Mesendoderm (in vitro differentiated cells): ENCODE measurements around the gene TIMELESS.

Experiments used
- DNase-seq: peaks from one replicate; pipeline ENCODE4 v3.0.0; 2013
- H2AK5ac ChIP-seq: 2 replicates; pipeline ENCODE4 v1.6.1; 2013; ENCODE audit warnings: low read length, inconsistent platforms
- H2BK120ac ChIP-seq: 2 replicates; pipeline ENCODE4 v1.6.1; 2013; ENCODE audit warnings: low read depth, mild to moderate bottlenecking, low read length, moderate library complexity, mixed read lengths
- H2BK15ac ChIP-seq: replicated peaks from 2 replicates; pipeline ENCODE4 v1.6.1; 2013; ENCODE audit warnings: low read depth, mild to moderate bottlenecking, moderate library complexity
- H2BK5ac ChIP-seq: 2 replicates; pipeline ENCODE4 v1.6.1; 2013; ENCODE audit warnings: low read length, inconsistent platforms
- H3K18ac ChIP-seq: 2 replicates; pipeline ENCODE4 v1.6.1; 2013; ENCODE audit warnings: mild to moderate bottlenecking, low read length, mixed read lengths
- H3K23ac ChIP-seq: one replicate; pipeline ENCODE4 v1.6.1; 2013; ENCODE audit warnings: low read length
- H3K27ac ChIP-seq: 2 replicates; pipeline ENCODE4 v1.5.1; 2013; ENCODE audit warnings: low read depth, mild to moderate bottlenecking, inconsistent platforms, low read length, moderate library complexity
- H3K27me3 ChIP-seq: 2 replicates; pipeline ENCODE4 v1.6.1; 2013; ENCODE audit warnings: low read length, control low read depth, mild to moderate bottlenecking, inconsistent platforms; ENCODE audit not compliant: insufficient read depth, poor library complexity
- H3K36me3 ChIP-seq: 2 replicates; pipeline ENCODE4 v1.6.1; 2013; ENCODE audit warnings: low read length, inconsistent platforms; ENCODE audit not compliant: control insufficient read depth, insufficient read depth
- H3K4ac ChIP-seq: one replicate; pipeline ENCODE4 v1.6.1; 2013; ENCODE audit warnings: low read depth, mild to moderate bottlenecking, low read length, moderate library complexity
- H3K4me1 ChIP-seq: 2 replicates; pipeline ENCODE4 v1.6.1; 2013; ENCODE audit warnings: low read depth, low read length, inconsistent platforms; ENCODE audit not compliant: control insufficient read depth
- H3K4me2 ChIP-seq: 2 replicates; pipeline ENCODE4 v1.6.1; 2013; ENCODE audit warnings: low read length
- H3K4me3 ChIP-seq: 2 replicates; pipeline ENCODE4 v1.5.1; 2013; ENCODE audit warnings: mild to moderate bottlenecking, low read length
- H3K56ac ChIP-seq: one replicate; pipeline ENCODE4 v1.6.1; 2013; ENCODE audit warnings: low read length
- H3K79me1 ChIP-seq: 2 replicates; pipeline ENCODE4 v1.6.1; 2013; ENCODE audit warnings: low read length, inconsistent platforms
- H3K79me2 ChIP-seq: 2 replicates; pipeline ENCODE4 v1.6.1; 2013; ENCODE audit warnings: mild to moderate bottlenecking, low read length; ENCODE audit not compliant: control insufficient read depth, insufficient read depth
- H3K9ac ChIP-seq: 2 replicates; pipeline ENCODE4 v1.6.1; 2013; ENCODE audit warnings: low read length, inconsistent platforms
- H4K5ac ChIP-seq: one replicate; pipeline ENCODE4 v1.6.1; 2013; ENCODE audit warnings: low read length
- H4K8ac ChIP-seq: one replicate; pipeline ENCODE4 v1.6.1; 2013; ENCODE audit warnings: low read depth, mild to moderate bottlenecking, control low read depth, low read length, moderate library complexity
- WGBS: extraction: QIAGEN DNeasy Blood & Tissue Kit; methylation state at CpG from one replicate; pipeline ENCODE4 v1.1.7; 2013; ENCODE audit warnings: low lambda C conversion rate, missing lambda C conversion rate; ENCODE audit not compliant: insufficient coverage; ENCODE audit errors: extremely low coverage; 5-methylcytosine and 5-hydroxymethylcytosine counted together

Gene TIMELESS

DNA sequence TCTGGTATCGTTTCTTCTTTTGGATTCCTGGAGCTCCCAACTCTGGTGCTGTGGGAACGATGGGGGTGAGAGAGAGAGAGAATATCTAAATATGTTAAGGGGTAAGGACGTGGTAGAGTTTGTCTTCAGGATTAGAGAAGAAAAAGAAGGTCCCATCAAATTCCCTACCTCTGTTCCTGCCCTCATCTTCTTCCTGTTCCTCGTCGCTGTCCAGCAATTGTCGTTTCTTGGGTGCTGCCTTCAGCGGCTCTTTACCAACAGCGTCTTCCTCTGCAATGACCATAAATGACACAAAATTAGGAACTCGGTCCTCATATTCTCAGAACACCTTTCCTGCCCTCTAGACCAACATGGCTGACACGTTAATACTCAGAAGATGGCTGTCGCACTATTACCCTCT is 31.5 kb downstream of the TIMELESS start:
- H3K36me3 ChIP-seq, result peaks cover 22% of the 10 kb centered on the region

GRCh38 chr12:56414401-56414800 is 34.8 kb downstream of the TIMELESS start:
- Histone ChIP-seq H3K23ac (no peak overlapping the region), H3K9ac (no peak overlapping the region), H2BK120ac (no peak overlapping the region), H2AK5ac (no peak overlapping the region), H3K4ac (no peak overlapping the region), H3K18ac (no peak overlapping the region), H3K79me2 (no peaks in the 10 kb centered on the region), H2BK15ac (no peak overlapping the region), H3K4me2 (no peak overlapping the region), H3K56ac (no peak overlapping the region), H4K8ac (no peak overlapping the region), H3K27me3 (no peaks in the 10 kb centered on the region), H3K4me1 (no peaks in the 10 kb centered on the region), H4K5ac (no peak overlapping the region), H3K4me3 (no peak overlapping the region), H2BK5ac (no peak overlapping the region), H3K27ac (no peak overlapping the region), H3K36me3 (peaks cover 9% of the 10 kb centered on the region), H3K79me1 (no peaks in the 10 kb centered on the region)
- WGBS, result no CpG with 5 or more reads among the region's 3 CpGs
- no peak for DNase-seq

More for the DNA sequence above, 31.5 kb downstream of the TIMELESS start:
- Histone ChIP-seq H4K8ac (no peak overlapping the region), H2AK5ac (no peak overlapping the region), H3K4me3 (no peak overlapping the region), H3K4me2 (no peak overlapping the region), H4K5ac (no peak overlapping the region), H3K27ac (no peak overlapping the region), H2BK5ac (no peak overlapping the region), H3K27me3 (no peaks in the 10 kb centered on the region), H3K23ac (no peak overlapping the region), H3K18ac (no peak overlapping the region), H3K79me2 (no peaks in the 10 kb centered on the region), H3K4me1 (no peaks in the 10 kb centered on the region), H3K79me1 (no peaks in the 10 kb centered on the region), H3K4ac (no peak overlapping the region), H2BK120ac (no peak overlapping the region), H2BK15ac (no peak overlapping the region), H3K9ac (no peak overlapping the region), H3K56ac (no peak overlapping the region)
- WGBS, result no CpG with 5 or more reads among the region's 11 CpGs
- no peak for DNase-seq

GRCh38 chr12:56413392-56413791 is 35.8 kb downstream of the TIMELESS start:
- Histone ChIP-seq H3K23ac (no peak overlapping the region), H3K27ac (no peak overlapping the region), H2AK5ac (no peak overlapping the region), H3K4me1 (no peaks in the 10 kb centered on the region), H3K79me1 (no peaks in the 10 kb centered on the region), H2BK15ac (no peak overlapping the region), H3K4me3 (no peak overlapping the region), H3K4ac (no peak overlapping the region), H2BK120ac (no peak overlapping the region), H4K5ac (no peak overlapping the region), H3K4me2 (no peak overlapping the region), H2BK5ac (no peak overlapping the region), H3K9ac (no peak overlapping the region), H3K79me2 (no peaks in the 10 kb centered on the region), H3K18ac (no peak overlapping the region), H3K36me3 (peaks cover 7% of the 10 kb centered on the region), H3K27me3 (no peaks in the 10 kb centered on the region), H4K8ac (no peak overlapping the region), H3K56ac (no peak overlapping the region)
- WGBS, result no CpG with 5 or more reads among the region's 7 CpGs
- no peak for DNase-seq

DNA sequence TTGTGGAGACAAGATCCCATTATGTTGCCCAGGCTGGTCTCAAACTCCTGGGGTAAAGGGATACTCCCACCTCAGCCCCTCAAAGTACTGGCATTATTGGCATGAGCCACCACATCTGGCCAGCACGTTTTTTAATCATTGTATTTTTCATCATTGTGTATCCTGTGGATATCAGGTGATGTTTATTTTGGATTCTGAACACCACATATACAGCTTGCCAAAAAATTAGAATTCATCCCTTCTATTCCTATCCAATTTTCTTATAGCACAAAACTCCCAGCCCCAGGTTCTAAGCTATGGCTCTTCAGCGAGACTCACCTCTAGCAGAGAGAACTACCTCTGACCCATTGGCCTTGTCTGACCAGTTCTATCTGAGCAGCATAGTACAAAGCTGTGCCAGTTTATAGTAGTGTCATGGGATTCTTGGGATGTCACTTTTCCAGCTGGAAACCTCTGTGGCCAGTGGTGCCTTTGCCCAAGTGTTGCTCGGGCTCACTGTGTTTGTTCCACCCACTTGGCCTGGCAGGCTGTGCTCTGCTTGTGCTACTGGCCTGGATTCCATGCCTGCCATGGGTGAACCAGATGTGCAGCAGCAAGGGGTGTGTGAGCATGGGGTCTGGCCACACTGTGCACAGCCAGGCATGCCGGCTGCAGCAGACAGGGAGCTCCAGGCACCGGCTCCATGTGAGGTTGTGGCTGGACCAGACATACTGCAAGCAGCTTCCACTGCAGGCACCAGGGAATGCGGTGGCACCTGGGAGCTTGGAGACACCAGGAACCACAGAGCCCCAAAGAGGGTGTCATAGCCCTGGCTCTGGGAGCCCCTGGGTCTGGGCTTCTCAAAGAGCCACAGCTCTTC is 37.2 kb downstream of the TIMELESS start:
- no CpG with 5 or more reads among the region's 6 CpGs for WGBS
- no peak overlapping the region for H4K8ac ChIP-seq
- H3K79me2 ChIP-seq, result no peaks in the 10 kb centered on the region
- no peaks in the 10 kb centered on the region for H3K27me3 ChIP-seq
- no peak overlapping the region for H2BK15ac ChIP-seq
- no peak overlapping the region for H3K18ac ChIP-seq
- no peak overlapping the region for H3K4me3 ChIP-seq
- no peak overlapping the region for H2BK5ac ChIP-seq
- no peak for DNase-seq
- H3K36me3 ChIP-seq, result peaks cover 2% of the 10 kb centered on the region
- no peak overlapping the region for H3K4me2 ChIP-seq
- no peak overlapping the region for H3K9ac ChIP-seq
- H3K79me1 ChIP-seq, result no peaks in the 10 kb centered on the region
- H3K4ac ChIP-seq, result no peak overlapping the region
- H2BK120ac ChIP-seq, result no peak overlapping the region
- no peak overlapping the region for H3K56ac ChIP-seq
- no peaks in the 10 kb centered on the region for H3K4me1 ChIP-seq
- H2AK5ac ChIP-seq, result no peak overlapping the region
- H4K5ac ChIP-seq, result no peak overlapping the region
- H3K27ac ChIP-seq, result no peak overlapping the region
- no peak overlapping the region for H3K23ac ChIP-seq

DNA sequence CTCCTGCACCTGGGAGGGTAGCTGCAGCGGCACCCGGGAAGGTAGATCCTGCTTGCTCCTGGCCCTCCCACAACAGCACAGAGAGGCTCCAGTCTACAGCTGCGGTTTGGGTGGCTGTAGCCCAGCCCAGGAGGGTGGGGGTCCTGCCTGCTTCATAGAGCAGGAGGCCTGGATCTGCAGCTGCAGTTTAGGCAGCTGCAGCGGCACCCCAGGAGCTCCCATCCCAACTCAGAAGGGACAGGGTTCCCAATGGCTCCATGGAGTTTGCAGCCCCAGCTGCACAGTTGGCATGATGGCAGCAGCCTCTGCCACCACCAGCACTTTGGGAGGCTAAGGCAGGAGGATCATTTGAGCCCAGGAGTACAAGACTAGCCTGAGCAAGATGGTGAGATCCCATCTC is 38.5 kb downstream of the TIMELESS start:
- H4K5ac ChIP-seq, result no peak overlapping the region
- H3K4me2 ChIP-seq, result no peak overlapping the region
- no peaks in the 10 kb centered on the region for H3K36me3 ChIP-seq
- H3K79me2 ChIP-seq, result no peaks in the 10 kb centered on the region
- H3K27ac ChIP-seq, result no peak overlapping the region
- H3K9ac ChIP-seq, result no peak overlapping the region
- H3K27me3 ChIP-seq, result no peaks in the 10 kb centered on the region
- no peak overlapping the region for H3K56ac ChIP-seq
- no CpG with 5 or more reads among the region's 4 CpGs for WGBS
- no peak overlapping the region for H3K23ac ChIP-seq
- no peak overlapping the region for H2BK120ac ChIP-seq
- no peak for DNase-seq
- H3K4me1 ChIP-seq, result no peaks in the 10 kb centered on the region
- no peak overlapping the region for H2BK15ac ChIP-seq
- H2BK5ac ChIP-seq, result no peak overlapping the region
- H3K4ac ChIP-seq, result no peak overlapping the region
- H3K18ac ChIP-seq, result no peak overlapping the region
- H3K79me1 ChIP-seq, result no peaks in the 10 kb centered on the region
- H3K4me3 ChIP-seq, result no peak overlapping the region
- H4K8ac ChIP-seq, result no peak overlapping the region
- no peak overlapping the region for H2AK5ac ChIP-seq
